NCI-H82 treated with DMSO at 0.1 percent for 48 hours (cell line): ENCODE results near the gene NISCH.

Source experiments
- DNase-seq: peaks from one replicate; lab custom pipeline; 2025; ENCODE audit not compliant: unreplicated experiment; lab: John Stamatoyannopoulos, UW

NISCH gene

GRCh38 chr3:52470920-52471319 lies 15.5 kb downstream of the NISCH start:
- DNase-seq, result no peak

- DNase-seq, result no peak
These were observed 16.2 kb downstream of the NISCH start for GRCh38 chr3:52471371-52472238.

GRCh38 chr3:52472239-52473000 lies 17.0 kb downstream of the NISCH start:
- DNase-seq, result no peak

- no peak for DNase-seq
These were observed 17.6 kb downstream of the NISCH start for GRCh38 chr3:52473026-52473425.

GRCh38 chr3:52477076-52477795 lies 21.8 kb downstream of the NISCH start:
- DNase-seq, result no peak

GRCh38 chr3:52477796-52478095 lies 22.3 kb downstream of the NISCH start:
- DNase-seq, result no peak

GRCh38 chr3:52479037-52479876 lies 23.9 kb downstream of the NISCH start:
- DNase-seq, result no peak

GRCh38 chr3:52479877-52480575 lies 24.6 kb downstream of the NISCH start:
- no peak for DNase-seq

GRCh38 chr3:52480768-52481715 lies 25.6 kb downstream of the NISCH start:
- DNase-seq, result no peak

- DNase-seq, result no peak
These were observed 26.6 kb downstream of the NISCH start for GRCh38 chr3:52481819-52482521.

- no peak for DNase-seq
These were observed 27.7 kb downstream of the NISCH start for GRCh38 chr3:52483081-52483480.

- no peak for DNase-seq
These were observed 28.4 kb downstream of the NISCH start for GRCh38 chr3:52483577-52484381.

GRCh38 chr3:52484680-52485461 lies 29.5 kb downstream of the NISCH start:
- DNase-seq, result no peak

- no peak for DNase-seq
These were observed 31.8 kb downstream of the NISCH start for GRCh38 chr3:52487050-52487787.

- DNase-seq, result no peak
These were observed 32.6 kb downstream of the NISCH start for GRCh38 chr3:52487788-52488691.
